ENCODE measurements around the gene HOXC10. TPM values are rescaled to one million over a fixed set of nuclear protein-coding genes. Genes with fewer than 3 reads are reported as not detected.

HOXC10 gene
- total RNA-seq, 1 donor from 2014 or later = not detected

DNA sequence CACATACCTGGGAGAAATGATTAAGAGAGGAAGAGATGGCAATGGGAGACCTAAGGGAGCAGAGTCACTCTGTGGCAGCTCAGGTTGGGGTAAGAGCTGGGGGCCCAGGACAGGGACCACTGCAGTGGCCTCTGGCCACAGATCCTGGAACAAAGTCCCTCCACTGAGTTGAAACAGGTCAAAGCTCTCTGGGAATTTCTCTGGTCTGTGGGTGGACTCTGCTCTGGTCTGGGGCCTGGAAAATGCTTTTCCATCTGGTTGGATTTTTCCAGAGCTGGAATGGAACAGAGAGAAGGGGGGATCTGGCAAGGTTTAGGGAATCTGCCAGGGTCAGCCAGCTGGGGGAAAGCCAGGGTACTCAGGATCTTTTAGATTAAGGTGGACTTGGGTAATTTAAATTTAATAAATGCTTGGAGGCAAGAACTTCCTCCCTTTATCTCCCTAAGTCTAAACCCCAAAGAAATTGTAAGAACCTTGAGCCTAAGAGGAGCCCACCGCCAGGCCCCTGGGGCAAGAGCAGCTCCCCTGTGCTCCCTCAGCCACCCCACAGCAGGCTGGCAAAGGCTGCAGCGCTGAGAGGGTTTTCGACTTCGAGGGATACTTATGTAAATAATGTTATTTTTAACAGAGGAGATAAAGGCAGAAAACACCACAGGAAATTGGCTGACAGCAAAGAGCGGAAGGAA lies 3.7 kb downstream of the HOXC10 start:
- Mint-ChIP-seq H3K9me3 (ENCODE audit: unreplicated experiment) (peaks cover 5% of the 10 kb centered on the region), H3K4me3 (ENCODE audit: unreplicated experiment) (no peak overlapping the region), H3K27ac (ENCODE audit: unreplicated experiment) (no peak overlapping the region), H3K27me3 (ENCODE audit: unreplicated experiment) (peaks cover 58% of the 10 kb centered on the region), H3K4me1 (ENCODE audit: low read depth, unreplicated experiment) (no peaks in the 10 kb centered on the region), H3K36me3 (ENCODE audit: unreplicated experiment) (no peaks in the 10 kb centered on the region)
- DNase-seq = no peak
- no peak for TF ChIP-seq CTCF (IDR thresholded peaks at IDR 0.05; ENCODE audit: partially characterized antibody, unreplicated experiment)

- TF ChIP-seq CTCF (IDR thresholded peaks at IDR 0.05; ENCODE audit: partially characterized antibody, unreplicated experiment) = peak; percentile 34
- H3K4me1 Mint-ChIP-seq (ENCODE audit: low read depth, unreplicated experiment) = no peaks in the 10 kb centered on the region
- H3K36me3 Mint-ChIP-seq (ENCODE audit: unreplicated experiment) = no peaks in the 10 kb centered on the region
- peaks cover 5% of the 10 kb centered on the region for H3K9me3 Mint-ChIP-seq (ENCODE audit: unreplicated experiment)
- no peak overlapping the region for H3K27ac Mint-ChIP-seq (ENCODE audit: unreplicated experiment)
- peaks cover 63% of the 10 kb centered on the region for H3K27me3 Mint-ChIP-seq (ENCODE audit: unreplicated experiment)
- DNase-seq = peak; percentile 54
- no peak overlapping the region for H3K4me3 Mint-ChIP-seq (ENCODE audit: unreplicated experiment)
These were observed 4.5 kb downstream of the HOXC10 start for GRCh38 chr12:53989227-53990113.

DNA sequence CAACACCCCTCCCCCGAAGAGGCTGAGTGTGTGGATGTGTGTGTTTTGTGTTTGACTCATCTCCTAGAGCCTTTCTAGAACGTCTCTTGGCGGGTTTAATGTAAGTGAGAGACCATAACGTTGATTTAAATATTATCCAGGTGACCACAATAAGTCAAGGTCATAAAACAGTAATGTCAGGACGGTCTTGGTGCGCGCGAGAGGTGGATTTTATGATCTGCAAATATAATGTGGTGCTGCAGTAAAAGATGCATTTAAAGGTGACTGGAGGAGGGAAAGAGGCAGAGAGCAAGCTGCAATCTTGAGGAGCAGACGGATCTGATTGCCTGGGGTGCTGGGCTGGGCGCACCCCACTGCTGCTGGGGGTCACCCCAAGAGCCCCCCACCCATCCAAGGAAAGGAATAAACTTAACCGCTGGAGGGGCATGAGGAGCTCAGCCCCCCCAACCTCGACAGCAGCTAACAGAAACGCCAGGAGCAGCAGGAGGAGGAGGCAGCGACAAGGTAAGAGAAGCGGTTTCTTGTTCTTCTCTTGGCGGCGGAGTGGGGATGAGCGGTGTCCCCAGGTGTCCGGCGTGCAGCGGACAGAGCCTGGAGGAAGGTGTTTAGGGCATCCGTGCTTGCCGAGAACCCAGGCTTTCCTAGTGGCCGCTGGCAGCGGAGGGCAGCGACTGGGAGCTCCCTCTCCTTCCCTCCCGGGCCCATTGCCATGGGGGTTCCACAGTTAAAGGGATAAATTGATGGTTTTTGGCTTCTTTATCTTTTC lies 5.5 kb downstream of the HOXC10 start:
- Mint-ChIP-seq H3K36me3 (ENCODE audit: unreplicated experiment) (no peaks in the 10 kb centered on the region), H3K4me3 (ENCODE audit: unreplicated experiment) (no peak overlapping the region), H3K27ac (ENCODE audit: unreplicated experiment) (no peak overlapping the region), H3K4me1 (ENCODE audit: low read depth, unreplicated experiment) (no peaks in the 10 kb centered on the region), H3K9me3 (ENCODE audit: unreplicated experiment) (peaks cover 3% of the 10 kb centered on the region), H3K27me3 (ENCODE audit: unreplicated experiment) (peaks cover 65% of the 10 kb centered on the region)
- TF ChIP-seq CTCF (IDR thresholded peaks at IDR 0.05; ENCODE audit: partially characterized antibody, unreplicated experiment) = no peak
- no peak for DNase-seq

DNA sequence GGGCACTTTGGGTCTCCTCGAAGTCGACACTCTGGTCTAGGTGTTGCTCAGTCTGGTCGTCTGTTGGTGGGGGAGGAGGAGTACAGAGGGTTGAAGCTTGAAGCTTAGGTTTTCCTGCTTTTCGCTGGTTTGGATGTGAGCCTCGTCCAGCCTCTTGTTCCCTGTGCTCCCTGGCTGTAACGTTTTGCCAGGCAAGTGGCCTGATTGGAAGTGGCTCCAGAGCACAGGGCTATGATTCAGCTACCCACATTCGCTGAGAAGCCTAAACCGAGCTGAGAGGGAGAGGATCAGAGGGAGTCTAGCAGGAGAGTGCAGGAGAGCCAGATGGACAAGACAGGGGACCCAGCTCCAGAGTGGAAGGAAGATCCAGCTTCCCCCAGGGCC lies 6.1 kb downstream of the HOXC10 start:
- no peak for TF ChIP-seq CTCF (IDR thresholded peaks at IDR 0.05; ENCODE audit: partially characterized antibody, unreplicated experiment)
- Mint-ChIP-seq H3K27ac (ENCODE audit: unreplicated experiment) (no peak overlapping the region), H3K36me3 (ENCODE audit: unreplicated experiment) (no peaks in the 10 kb centered on the region), H3K9me3 (ENCODE audit: unreplicated experiment) (peaks cover 3% of the 10 kb centered on the region), H3K4me1 (ENCODE audit: low read depth, unreplicated experiment) (no peaks in the 10 kb centered on the region), H3K4me3 (ENCODE audit: unreplicated experiment) (no peak overlapping the region), H3K27me3 (ENCODE audit: unreplicated experiment) (peaks cover 68% of the 10 kb centered on the region)
- DNase-seq = no peak

Measured in glutamatergic neuron (in vitro differentiated cells).